ENCODE data around the gene FAM184B. TPM values are rescaled to one million over a fixed set of nuclear protein-coding genes. Genes with fewer than 3 reads are reported as not detected.

The FAM184B gene
- polyA plus RNA-seq, 3 donors, result not detected

DNA sequence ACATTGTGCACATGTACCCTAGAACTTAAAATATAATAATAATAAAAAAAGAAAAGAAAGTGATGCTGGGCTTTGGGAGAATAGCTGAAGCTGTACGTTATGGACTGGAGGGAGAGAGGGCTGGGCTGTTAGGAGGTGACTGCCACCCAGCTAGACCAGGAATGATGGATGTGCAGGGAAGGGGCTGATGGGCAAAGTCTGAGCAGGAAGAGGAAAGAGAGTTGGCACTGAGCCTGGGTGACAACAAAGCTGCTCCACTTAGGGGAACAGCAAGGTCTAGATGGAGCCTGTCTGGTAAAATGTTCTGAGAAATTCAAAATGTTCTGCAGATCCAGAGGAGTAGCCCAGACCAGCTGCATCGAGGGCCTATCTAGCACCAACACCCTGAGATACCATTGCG lies 134.7 kb downstream of the FAM184B start:
- 17% methylated on average over 1 of the region's 3 CpGs for WGBS (ENCODE audit: insufficient coverage)
- H3K4me3 Mint-ChIP-seq, result no peak overlapping the region
- no peaks in the 10 kb centered on the region for H3K4me1 Mint-ChIP-seq

GRCh38 chr4:17642398-17642783 lies 139.0 kb downstream of the FAM184B start:
- H4K20me1 ChIP-seq (ENCODE audit: insufficient read depth, low read length), result peaks cover 9% of the 10 kb centered on the region
- peaks cover 0 to 9% of the 10 kb centered on the region in 2 donors for H3K9me3 ChIP-seq (replicated peaks in 1 of 2; ENCODE audit: control insufficient read depth in 1 of 2, insufficient read depth in 1 of 2, low read length in 2 of 2)
- H3K4me3 ChIP-seq (replicated peaks in 1 of 3; ENCODE audit: low read depth in 2 of 3, low read length in 3 of 3), result no peak overlapping the region
- Mint-ChIP-seq H3K27me3 (ENCODE audit: low read depth in 3 of 3) (peaks cover 0 to 2% (median 0%) of the 10 kb centered on the region in 3 donors), H3K4me1 (no peaks in the 10 kb centered on the region), H3K36me3 (peaks cover 12 to 14% of the 10 kb centered on the region in 2 donors), H3K27ac (no peak overlapping the region), H3K4me3 (no peak overlapping the region), H3K9me3 (peaks cover 0 to 17% (median 12%) of the 10 kb centered on the region in 7 donors)
- no peak overlapping the region for H2AFZ ChIP-seq (ENCODE audit: insufficient read depth, low read depth, low read length, poor library complexity, severe bottlenecking)
- no peak overlapping the region for H3K4me2 ChIP-seq (replicated peaks; ENCODE audit: extremely low read depth, low read length, poor library complexity, severe bottlenecking)
- no peak for DNase-seq
- intact Hi-C loops (cut with micrococcal nuclease), result no loop called here
- TF ChIP-seq, protein P1, sequence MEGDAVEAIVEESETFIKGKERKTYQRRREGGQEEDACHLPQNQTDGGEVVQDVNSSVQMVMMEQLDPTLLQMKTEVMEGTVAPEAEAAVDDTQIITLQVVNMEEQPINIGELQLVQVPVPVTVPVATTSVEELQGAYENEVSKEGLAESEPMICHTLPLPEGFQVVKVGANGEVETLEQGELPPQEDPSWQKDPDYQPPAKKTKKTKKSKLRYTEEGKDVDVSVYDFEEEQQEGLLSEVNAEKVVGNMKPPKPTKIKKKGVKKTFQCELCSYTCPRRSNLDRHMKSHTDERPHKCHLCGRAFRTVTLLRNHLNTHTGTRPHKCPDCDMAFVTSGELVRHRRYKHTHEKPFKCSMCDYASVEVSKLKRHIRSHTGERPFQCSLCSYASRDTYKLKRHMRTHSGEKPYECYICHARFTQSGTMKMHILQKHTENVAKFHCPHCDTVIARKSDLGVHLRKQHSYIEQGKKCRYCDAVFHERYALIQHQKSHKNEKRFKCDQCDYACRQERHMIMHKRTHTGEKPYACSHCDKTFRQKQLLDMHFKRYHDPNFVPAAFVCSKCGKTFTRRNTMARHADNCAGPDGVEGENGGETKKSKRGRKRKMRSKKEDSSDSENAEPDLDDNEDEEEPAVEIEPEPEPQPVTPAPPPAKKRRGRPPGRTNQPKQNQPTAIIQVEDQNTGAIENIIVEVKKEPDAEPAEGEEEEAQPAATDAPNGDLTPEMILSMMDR (IDR thresholded peaks at IDR 0.05), result no peak
- no peak overlapping the region for H3K9ac ChIP-seq (ENCODE audit: insufficient read depth, low read length, poor library complexity, severe bottlenecking)
- H3K4me1 ChIP-seq (ENCODE audit: control insufficient read depth in 1 of 2, insufficient read depth in 2 of 2, low read length in 2 of 2), result no peaks in the 10 kb centered on the region
- peaks cover 0 to 14% of the 10 kb centered on the region in 2 donors for H3K36me3 ChIP-seq (replicated peaks in 1 of 2; ENCODE audit: control insufficient read depth in 1 of 2, insufficient read depth in 2 of 2, low read length in 2 of 2)
- no peak overlapping the region for H3K27ac ChIP-seq (ENCODE audit: low read depth in 1 of 2, low read length in 2 of 2)
- no CpG with 5 or more reads among the region's 1 CpG for WGBS (ENCODE audit: insufficient coverage)
- no peaks in the 10 kb centered on the region for H3K79me2 ChIP-seq (ENCODE audit: insufficient read depth, low read length)
- H3K27me3 ChIP-seq (ENCODE audit: control insufficient read depth in 2 of 2, insufficient read depth in 2 of 2, low read length in 2 of 2), result no peaks in the 10 kb centered on the region

More for the DNA sequence above, 134.7 kb downstream of the FAM184B start:
- Histone ChIP-seq H3K36me3 (replicated peaks in 1 of 2; ENCODE audit: control insufficient read depth in 1 of 2, insufficient read depth in 2 of 2, low read length in 2 of 2) (no peaks in the 10 kb centered on the region), H3K9me3 (replicated peaks in 1 of 2; ENCODE audit: control insufficient read depth in 1 of 2, insufficient read depth in 1 of 2, low read length in 2 of 2) (peaks cover 0 to 9% of the 10 kb centered on the region in 2 donors), H2AFZ (ENCODE audit: insufficient read depth, low read depth, low read length, poor library complexity, severe bottlenecking) (no peak overlapping the region), H3K27ac (ENCODE audit: low read depth in 1 of 2, low read length in 2 of 2) (no peak overlapping the region), H4K20me1 (ENCODE audit: insufficient read depth, low read length) (no peaks in the 10 kb centered on the region), H3K9ac (ENCODE audit: insufficient read depth, low read length, poor library complexity, severe bottlenecking) (no peak overlapping the region), H3K27me3 (ENCODE audit: control insufficient read depth in 2 of 2, insufficient read depth in 2 of 2, low read length in 2 of 2) (no peaks in the 10 kb centered on the region), H3K4me3 (replicated peaks in 1 of 3; ENCODE audit: low read depth in 2 of 3, low read length in 3 of 3) (no peak overlapping the region), H3K4me1 (ENCODE audit: control insufficient read depth in 1 of 2, insufficient read depth in 2 of 2, low read length in 2 of 2) (no peaks in the 10 kb centered on the region), H3K79me2 (ENCODE audit: insufficient read depth, low read length) (no peaks in the 10 kb centered on the region), H3K4me2 (replicated peaks; ENCODE audit: extremely low read depth, low read length, poor library complexity, severe bottlenecking) (no peak overlapping the region)
- no peaks in the 10 kb centered on the region for H3K36me3 Mint-ChIP-seq
- H3K27me3 Mint-ChIP-seq (ENCODE audit: low read depth in 3 of 3), result peaks cover 0 to 11% (median 3%) of the 10 kb centered on the region in 3 donors
- H3K9me3 Mint-ChIP-seq, result peaks cover 0 to 15% (median 9%) of the 10 kb centered on the region in 7 donors
- H3K27ac Mint-ChIP-seq, result peak overlapping the region in 1 of 7 donors; percentile 37
- no peak for DNase-seq
- intact Hi-C loops (cut with micrococcal nuclease), result no loop called here
- TF ChIP-seq, protein P1 (IDR thresholded peaks at IDR 0.05), result no peak

Measured in CD14-positive monocyte (primary cell).